GM11168 (cell line): Measurements from ENCODE around the gene DCUN1D2.

Experiments used
- in situ Hi-C: fragments of 300-500 bp; cut with MboI; formaldehyde crosslinking; loops from one replicate; pipeline ENCODE4 v1.12.0; 2022; ENCODE audit warnings: low sequenced_read_pairs; ENCODE audit not compliant: unreplicated experiment

Gene DCUN1D2

DNA sequence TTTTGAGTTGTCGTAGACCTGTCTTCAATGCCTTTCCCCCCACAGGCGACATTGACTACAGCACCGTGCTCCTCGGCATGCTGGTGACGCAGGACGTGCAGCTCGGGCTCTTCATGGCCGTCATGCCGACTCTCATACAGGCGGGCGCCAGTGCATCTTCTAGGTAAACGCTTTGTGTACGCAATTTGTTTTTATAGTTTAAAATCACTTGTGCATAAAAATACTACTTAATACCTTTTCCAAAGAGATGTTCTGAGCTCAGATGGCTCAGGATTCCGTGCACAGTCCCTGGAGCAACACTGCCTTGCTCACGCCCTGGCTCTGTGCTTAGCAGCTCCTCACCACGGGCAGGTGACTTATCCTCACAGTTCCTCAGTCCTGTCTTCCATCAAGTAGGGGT, 30.1 kb upstream of the DCUN1D2 start:
- in situ Hi-C loops = no loop called here

GRCh38 chr13:113519556-113519955, 29.0 kb upstream of the DCUN1D2 start:
- in situ Hi-C loops = no loop called here

DNA sequence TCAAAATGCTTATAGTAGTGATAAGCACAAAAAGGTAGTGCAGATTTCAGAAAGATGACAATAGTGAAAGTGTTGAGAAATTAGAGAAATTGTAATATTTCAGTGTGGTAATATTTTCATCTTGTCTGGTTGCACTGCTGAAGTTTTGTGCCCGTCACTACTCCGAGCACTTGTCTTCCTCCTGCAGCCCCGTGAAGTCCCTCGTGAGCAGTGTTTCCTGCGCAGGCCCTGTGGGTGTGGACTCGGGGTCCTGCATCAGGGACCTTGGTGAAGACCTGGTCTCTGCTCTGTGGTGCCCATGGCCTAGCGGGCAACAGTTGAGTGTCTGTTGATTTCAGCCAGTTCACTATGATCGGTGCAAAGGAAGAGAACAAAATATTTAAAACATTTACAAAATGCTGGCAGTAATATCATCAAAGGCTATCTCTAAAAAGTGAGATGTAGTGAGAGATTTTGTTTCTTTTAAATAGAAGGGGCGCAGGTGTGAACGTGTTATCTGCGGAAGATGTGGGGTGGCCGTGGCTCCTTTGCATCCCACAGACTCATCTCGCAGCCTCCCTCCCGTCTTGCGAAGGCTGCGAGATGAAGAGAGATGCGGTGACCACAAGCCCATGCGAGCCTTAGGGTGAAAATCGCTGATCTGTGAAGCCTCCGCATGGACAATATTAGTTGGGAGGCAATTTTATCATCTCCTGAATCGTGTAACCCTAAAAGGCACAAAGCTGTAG, 27.7 kb upstream of the DCUN1D2 start:
- in situ Hi-C loops = no loop called here

- in situ Hi-C loops = no loop called here
These were observed 24.3 kb upstream of the DCUN1D2 start for GRCh38 chr13:113514847-113515246.

GRCh38 chr13:113513761-113514160, 23.2 kb upstream of the DCUN1D2 start:
- in situ Hi-C loops = no loop called here

GRCh38 chr13:113511361-113511760, 20.9 kb upstream of the DCUN1D2 start:
- in situ Hi-C loops = no loop called here

- in situ Hi-C loops = no loop called here
These were observed 20.4 kb upstream of the DCUN1D2 start for GRCh38 chr13:113510871-113511270.

GRCh38 chr13:113509989-113510388, 19.5 kb upstream of the DCUN1D2 start:
- in situ Hi-C loops = no loop called here

- in situ Hi-C loops = no loop called here
These were observed 18.2 kb upstream of the DCUN1D2 start for GRCh38 chr13:113508521-113509254.

- in situ Hi-C loops = no loop called here
These were observed 17.2 kb upstream of the DCUN1D2 start for GRCh38 chr13:113507505-113508345.

DNA sequence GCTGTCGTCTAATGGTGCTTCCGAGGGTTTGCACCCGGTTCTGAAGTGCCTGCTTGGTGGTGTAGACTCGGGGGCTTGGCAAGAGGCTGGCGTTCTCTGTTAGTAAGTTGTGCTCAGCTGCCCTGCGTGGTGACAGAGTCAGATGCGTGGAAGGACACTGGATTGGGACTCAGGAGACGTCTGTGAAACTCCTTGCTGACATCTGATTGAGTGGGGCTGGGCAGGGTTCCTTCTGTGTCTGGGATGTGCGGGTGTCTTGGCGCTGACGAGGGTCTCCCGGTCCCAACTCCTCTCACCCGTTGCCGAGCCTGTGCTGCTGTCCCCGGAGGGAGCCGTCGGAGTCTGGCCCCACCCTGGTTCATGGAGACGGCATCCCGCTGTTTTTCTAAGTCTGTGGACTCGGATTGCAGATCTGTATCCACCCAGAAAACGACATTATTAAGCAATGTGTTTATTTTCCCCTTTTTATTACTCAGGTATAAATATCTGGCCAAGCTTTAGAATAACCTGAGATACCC, 16.4 kb upstream of the DCUN1D2 start:
- in situ Hi-C loops = no loop called here

- in situ Hi-C loops = no loop called here
These were observed 15.6 kb upstream of the DCUN1D2 start for GRCh38 chr13:113506025-113506685.

- in situ Hi-C loops = no loop called here
These were observed 12.2 kb upstream of the DCUN1D2 start for GRCh38 chr13:113502686-113503085.

GRCh38 chr13:113500530-113501265, 10.2 kb upstream of the DCUN1D2 start:
- in situ Hi-C loops = no loop called here

DNA sequence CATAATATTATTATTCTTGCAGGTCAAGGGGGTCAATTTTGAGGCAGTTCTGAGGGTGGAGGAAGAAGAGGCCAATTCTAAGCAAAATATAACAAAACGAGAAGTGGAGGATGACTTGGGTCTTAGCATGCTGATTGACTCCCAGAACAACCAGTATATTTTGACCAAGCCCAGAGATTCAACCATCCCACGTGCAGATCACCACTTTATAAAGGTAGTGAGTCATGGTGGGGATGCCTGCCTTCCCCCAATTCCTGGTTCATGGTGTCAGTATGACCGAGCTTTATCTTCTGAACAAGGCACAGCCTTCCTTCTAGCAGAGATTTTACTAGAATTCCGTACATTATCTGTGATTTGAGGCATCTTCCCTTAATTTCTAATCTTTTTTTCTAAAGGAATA, 9.4 kb upstream of the DCUN1D2 start:
- in situ Hi-C loops = no loop called here

DNA sequence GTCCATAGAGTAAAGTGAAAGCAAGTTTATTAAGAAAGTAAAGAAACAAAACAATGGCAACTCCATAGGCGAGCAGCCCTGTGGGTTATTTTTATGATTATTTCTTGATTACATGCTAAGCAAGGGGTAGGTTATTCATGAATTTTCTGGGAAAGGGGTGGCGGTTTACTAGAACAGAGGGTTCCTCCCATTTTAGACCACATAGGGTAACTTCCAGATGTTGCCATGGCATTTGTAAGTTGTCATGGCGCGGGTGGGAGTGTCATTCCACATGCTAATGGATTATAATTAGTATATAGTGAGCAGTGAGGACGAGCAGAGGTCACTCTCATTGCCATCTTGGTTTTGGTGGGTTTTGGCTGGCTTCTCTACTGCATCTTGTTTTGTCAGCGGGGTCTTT, 8.4 kb upstream of the DCUN1D2 start:
- in situ Hi-C loops = no loop called here

DNA sequence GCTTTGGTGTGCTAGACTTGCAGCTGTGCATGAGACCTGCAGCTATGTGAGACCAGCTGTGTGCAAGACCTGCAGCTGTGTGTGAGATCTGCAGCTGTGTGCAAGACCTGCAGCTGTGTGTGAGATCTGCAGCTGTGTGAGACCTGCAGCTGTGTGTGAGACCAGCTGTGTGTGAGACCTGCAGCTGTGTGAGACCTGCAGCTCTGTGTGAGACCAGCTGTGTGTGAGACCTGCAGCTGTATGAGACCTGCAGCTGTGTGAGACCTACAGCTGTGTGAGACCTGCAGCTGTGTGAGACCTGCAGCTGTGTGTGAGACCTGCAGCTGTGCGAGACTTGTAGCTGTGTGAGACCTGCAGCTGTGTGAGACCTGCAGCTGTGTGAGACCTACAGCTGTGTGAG, 6.7 kb upstream of the DCUN1D2 start:
- in situ Hi-C loops = no loop called here

GRCh38 chr13:113495494-113496210, 5.1 kb upstream of the DCUN1D2 start:
- in situ Hi-C loops = no loop called here
